GM18519 (cell line): ENCODE results near the gene SAMD11.

Experiments used
- ATAC-seq: cut with Tn5 transposase; IDR thresholded peaks from one replicate; pipeline ENCODE4 v1.9.1; 2021; ENCODE audit warnings: mild to moderate bottlenecking, moderate library complexity; ENCODE audit not compliant: unreplicated experiment, low FRiP score

Gene SAMD11

DNA sequence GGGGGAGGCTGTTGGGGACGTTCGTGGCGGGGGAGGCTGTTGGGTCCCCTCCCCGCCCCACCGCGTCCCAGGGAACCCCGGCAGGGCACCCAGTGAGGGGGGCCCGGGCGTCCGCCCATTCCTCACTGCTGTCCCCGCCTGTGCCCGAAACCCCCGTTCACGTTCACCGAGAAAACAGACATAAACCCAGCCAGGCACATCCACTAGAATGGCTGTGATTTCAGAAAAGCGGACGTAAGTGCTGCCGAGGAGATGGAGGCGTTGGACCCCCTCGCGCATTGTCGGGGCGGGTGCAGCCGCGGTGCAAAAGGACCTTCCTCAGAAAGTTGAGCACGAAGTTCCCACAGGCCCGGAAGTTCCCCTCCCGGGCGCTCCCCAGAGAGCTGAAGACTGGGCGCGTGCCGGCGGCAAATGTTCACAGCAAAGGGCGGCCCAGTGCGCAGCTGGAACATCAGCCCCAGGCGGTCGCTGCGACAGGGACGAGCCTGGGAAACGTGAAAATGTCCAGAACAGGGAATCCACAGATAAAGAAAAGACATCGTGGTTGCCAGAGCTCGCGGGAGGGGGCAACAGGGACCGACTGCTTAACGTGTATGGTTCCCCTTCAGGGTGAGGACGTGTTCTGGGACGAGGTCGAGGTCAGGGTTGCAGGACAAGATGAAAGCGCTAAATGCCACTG is 18.5 kb upstream of the SAMD11 start:
- no peak for ATAC-seq

DNA sequence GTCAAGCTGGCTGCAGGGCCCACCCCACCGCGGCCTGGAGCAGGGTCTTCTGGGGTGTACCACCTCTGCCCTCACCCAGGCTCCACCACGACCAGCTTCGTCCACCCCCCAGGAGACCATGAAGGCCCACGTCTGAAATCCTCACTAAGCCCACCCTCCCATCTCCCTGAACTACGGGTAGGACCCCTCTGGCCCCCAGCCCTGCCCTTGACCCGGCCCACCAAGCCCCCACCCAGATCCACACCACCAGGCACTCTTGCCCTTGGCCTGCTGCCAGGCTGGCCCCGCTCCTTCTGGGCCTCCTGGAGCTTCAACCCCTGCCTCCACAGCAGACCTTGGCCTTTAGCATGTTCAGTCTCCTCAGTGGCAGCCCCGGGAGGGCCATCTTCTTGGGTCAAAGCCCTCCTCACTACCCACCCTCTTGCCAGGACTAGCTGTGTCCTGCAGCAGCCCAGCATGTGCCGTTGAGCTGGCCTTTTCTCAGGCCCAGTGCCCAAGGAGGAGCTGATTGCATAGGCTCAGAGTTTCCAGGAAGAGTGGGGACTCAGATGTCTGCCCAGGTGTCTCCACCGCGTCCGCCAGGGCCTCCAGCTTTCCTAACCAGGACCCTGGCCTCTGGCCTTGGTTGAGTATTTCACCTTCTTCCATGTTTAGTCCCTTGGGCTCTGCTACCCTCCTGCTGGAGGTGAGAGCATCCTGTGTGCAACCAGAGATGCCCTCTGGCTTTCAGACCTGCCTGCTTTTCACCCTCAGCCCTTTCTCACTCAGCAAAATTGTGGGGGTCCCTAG is 17.7 kb upstream of the SAMD11 start:
- no peak for ATAC-seq

DNA sequence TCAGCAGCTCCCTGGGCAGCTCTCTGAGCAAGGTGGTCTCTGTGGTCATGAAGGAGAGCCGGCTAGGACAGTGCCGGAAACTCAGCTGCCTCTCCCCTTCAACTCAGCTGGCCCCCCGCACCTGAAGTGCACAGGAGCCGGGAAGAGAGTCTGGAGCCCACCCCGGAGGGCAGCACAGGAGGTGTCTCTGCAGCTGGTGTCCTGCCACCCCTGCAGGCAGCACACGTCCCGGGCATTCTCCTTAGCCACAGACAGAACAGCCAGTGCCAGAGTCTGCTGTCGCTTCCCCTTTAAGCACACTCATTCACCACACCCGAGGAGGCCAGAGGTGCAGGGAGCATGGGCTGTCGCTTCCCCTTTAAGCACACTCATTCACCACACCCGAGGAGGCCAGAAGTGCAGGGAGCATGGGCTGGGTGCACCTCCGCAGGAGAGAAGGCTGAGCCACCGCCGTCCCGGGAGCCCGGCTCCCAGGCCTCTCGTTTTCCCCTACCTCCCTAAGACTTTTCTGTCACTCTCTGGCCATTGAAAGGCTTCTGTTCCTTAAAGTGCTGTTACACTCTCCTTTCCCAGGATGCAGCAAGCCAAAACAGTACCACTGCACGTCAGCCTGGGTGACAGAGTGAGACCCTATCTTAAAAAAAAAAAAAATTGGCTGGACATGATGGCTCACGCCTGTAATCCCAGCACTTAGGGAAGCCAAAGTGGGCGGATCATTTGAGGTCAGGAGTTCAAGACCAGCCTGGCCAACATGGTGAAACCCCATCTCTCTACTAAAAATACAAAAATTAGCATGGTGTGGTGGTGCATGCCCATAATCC is 16.9 kb upstream of the SAMD11 start:
- ATAC-seq = no peak

DNA sequence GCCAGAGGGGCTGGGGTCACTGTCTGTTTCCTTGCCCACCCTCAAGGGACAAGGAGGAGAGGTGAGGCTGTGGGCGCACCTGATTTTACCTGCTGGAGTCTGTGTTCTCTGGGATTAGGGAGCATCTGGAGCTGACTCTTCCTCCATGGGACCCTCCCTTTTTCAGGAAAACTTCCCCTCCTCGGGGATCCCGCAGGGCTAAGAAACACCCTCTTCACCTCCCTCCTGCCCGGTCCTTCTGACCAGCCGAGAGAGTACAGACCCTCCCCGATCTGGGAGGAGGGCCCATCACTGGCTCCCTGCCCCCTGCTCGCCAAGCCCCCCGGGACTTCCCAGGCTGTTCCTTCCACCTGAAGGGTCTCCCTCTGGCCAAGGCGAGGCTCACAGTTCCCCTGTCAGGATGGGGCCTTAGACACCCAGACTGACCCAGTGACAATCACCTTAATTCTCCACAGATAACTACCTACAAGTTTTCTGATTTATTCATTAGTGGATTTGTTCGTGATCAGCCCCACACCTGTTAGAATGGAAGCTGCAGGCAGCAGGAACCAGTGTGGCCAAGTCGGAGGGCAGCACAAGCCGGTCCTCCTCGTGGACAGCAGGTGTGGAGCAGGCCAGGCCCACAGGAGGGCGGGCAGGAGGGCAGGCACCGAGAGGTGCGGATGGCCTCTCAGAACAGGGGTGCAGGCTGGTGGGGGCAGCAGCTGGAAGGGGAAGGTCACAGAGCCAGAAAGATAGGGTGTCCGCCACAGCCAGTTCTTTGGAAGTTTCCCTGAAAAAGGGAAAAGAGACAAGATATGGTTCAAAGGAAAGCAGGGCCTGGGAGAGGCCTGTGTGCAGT is 15.9 kb upstream of the SAMD11 start:
- ATAC-seq = no peak

DNA sequence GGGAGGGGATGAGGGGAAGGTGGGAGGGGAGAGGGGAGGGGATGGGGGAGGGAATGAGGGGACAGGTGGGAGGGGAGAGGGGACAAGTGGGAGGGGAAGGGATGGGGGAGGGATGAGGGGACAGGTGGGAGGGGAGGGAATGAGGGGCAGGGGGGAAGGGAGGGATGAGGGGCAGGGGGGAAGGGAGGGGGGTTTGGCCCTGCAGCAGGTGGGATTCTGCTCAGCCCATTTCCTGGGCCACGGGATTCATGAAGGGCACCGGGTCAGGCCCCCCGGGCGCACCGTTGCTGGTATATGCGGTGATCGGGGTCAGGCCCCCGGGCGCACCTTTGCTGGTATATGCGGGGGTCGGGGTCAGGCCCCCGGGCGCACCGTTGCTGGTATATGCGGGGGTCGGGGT is 15.1 kb upstream of the SAMD11 start:
- no peak for ATAC-seq

DNA sequence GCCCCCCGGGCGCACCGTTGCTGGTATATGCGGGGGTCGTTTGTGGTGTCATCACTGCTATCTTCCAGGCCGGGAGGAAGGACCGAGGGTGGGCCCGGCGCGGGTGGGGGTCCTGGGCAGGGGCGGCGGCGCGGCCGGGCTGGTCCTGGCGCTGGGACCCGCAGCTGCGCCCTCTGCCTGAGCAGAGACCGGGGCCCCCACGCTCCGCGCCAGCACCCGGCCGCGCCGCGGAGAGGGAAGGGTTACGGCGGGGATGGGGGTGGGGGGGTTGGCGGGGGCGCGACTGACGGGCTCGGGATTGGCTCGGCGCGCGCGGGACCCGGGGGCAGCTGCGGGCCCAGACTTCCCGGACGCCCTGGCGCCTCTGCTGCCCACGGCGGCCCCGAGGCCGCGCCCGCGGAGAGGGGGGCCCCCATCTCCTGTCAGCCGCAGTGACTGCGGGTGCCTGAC is 13.8 kb upstream of the SAMD11 start:
- no peak for ATAC-seq

DNA sequence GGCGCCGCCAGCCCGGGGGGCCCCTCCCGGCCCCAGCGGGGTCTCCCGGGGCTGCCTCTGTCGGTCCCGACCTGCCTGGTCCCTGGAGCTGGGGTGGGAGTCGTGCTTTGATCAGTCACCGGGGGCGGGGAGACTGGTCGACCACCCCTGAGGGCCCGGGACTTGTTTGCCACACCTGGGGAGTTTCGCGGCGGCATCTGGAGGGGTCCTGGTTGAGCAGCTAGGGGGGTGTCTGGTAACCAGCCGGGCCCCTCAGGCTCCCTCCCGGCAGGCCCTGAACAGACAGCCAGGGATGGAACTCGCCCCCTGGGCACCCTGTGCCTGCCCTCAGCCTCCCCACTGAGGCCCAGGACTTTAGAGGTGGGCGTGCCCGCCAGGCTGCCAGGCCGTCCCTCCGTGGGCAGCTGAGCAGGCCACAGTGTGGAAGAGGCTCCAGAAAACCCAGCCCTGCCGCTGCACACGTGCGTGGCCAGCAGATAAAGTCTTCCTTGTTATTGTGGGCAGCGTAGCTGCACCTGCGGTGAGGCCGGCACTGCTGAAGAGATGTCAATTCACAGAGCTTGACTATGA is 13.3 kb upstream of the SAMD11 start:
- no peak for ATAC-seq

DNA sequence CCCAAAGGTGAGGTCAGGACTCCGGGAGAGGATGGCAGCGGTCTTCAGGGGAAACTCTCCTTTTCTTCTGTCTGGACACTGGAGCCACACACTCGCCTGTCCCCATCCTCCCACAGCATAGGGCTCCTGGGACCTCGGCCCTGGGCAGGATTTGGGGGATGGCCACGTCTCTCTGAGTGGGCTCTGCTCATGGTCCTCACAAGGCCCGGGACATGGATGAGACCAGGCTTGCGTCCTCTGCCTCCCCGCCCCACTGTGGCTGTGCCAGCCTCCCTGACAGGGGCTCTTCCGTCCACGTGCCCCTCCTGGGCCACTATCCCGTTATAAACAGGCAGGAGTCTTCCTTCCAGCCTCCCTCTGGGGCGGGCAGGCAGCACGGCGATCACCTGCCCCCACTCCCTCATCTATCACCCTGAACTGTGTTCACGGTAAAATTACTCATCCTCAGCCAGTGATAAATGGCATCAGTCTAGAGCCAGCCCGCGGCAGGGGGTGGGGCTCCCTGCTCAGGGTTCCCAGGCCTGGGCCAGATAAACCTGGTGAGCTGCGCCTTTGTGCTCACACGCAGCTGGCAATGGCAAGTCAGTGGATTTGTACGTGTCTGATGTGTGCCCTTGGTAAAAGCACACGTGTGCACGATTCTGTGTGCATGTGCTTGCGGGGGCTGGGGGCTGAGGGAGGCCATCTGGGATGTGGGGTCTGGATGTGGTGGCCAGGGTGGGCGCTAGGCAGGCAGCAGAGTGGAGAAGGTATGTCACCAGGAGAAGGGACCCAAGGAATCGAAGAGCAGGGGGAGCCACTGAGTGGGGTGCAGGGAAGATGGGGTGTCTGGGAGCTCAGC is 12.6 kb upstream of the SAMD11 start:
- ATAC-seq = no peak

DNA sequence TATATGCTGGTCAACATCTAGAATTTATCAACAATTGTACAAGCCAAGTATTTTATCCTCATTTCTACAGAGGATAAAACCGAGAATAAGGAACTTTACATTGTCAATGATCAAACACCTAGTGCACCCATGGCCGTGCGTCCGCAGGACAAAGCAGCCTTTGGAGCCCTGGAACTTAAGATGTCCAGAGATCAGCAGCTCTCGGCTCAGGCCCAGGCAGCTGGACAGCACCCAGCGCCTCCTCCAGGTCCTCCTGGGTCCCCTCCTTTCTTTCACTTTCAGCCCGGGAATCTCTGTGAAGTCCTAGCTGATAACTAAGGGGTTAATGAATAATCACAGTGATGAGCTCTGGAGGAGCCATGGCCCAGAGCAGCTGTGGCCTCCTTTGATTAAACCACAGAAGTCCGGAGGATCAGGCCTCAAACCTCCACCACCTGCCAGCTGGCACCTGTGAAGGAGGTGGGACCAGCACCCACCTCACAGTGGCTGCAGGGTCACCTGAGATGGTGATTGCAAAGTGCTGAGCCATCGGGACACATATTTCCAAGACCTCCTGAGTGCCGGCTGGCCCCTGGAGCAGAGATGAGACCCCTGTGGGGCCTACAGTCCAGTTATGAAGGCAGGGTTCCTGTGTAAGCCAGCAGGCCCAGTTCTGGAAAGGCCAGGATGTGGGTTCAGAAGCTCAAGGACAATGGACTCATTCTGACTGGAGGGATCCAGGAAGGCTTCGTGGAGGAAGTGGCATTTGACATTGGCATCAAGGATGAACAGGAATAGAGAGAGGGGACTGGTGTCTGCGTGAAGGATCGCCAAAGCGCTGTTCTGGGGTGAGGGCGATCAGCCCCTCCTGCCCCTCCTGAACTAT is 11.6 kb upstream of the SAMD11 start:
- no peak for ATAC-seq

DNA sequence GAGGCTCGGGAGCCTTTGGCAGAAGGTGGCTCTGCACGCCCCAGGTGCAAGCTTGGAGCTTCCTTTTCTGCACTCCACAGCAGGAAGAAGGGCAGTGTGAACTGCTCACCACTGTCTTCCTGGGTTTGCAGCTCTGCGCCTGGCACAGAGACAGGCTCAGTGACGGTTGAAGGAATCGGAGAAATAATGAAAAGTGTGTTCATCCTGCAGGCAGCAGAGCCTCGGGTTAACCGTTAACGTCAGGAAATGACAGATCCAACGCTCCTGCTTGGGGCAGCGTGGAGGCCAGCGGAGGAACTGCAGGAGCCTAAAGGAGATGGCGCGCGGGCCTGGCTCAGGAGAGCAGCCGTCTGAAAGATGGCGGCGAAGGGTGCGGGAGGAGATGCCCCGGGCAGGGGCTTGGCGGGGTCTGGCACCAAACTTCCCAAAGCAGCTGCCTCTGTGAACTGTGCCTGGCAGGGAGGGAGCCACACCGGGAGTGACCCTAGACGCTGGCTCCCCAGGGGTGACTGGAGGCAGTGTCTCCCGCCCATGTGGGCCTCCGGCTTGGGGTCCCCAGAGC is 10.9 kb upstream of the SAMD11 start:
- ATAC-seq = no peak

DNA sequence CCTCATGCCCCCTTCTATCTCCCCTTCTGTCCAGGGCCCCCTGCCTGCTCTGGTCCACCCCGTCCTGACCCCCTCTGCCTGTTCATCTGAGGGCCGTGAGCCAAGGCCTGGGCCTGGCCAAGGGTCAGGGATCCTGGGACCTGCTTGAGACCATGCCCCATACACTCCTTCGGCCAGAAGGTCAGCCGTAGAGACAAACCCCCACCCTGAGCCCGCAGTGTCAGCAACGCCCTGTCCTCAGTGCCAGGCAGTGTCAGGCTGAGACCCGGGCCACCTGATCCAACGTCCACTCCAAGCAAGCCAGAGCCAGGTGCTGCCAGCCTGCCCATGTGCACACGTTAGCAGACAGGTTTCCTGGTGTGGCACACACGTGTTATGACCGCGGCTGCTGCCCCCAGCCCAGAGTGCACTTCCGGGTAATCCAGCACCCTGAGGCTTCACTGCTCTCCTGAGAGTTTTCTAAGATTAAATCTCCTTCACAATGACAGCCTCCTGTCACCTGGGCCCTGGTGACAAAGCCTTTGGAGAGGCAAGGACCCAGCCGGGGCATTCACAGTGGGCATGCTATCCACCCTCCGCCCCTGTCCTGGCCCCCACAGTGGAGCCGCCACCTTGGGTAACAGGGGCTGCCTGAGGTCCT is 10.1 kb upstream of the SAMD11 start:
- no peak for ATAC-seq

DNA sequence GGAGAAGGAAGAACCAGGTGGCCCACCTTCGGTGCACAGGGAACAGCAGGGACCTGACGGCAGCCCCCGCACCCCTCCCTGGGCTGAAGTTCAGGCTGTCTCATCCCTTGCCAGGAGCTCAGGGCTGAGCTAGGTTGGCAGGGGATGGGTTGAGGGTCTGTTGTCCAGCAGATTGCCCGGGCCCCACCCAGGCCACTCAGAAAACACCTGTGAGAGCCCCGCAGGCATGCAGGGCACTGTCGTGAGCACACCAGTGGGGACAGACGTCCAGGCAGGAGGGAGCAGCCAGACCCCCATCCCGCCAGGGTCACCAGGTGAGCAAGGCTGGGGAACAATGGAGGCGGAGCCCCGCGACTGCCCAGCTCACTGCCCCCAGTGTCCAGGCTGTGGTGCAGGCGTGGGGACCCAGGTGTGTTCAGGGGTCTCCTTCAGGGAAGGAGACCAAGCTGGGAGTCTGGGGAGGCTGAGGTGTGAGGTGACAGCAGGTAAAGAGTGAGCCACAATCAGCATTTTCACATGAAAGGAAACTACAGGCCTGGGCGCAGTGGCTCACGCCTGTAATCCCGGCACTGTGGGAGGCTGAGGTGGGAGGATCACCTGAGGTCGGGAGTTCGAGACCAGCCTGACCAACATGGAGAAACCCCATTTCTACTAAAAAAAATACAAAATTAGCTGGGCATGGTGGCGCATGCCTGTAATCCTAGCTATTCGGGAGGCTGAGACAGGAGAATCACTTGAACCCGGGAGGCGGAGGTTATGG is 9.4 kb upstream of the SAMD11 start:
- ATAC-seq = no peak

DNA sequence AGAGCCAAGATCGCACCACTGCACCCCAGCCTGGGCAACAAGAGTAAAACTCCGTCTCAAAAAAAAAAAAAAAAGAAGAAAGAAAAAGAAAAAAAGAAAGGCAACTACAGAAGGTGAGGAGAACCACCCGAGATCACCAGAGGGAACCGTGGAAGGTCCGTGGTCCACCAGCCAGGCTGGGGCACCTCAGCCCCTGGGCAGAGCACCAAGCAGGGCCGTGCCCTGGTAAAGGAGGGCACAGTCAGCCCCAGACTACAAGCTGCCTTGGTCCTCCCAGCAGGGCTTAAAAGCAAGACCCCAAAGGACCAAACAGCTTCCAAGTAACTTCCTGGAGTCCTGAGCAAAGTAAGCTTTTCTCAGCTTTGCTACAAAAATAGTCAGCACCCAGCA is 8.8 kb upstream of the SAMD11 start:
- no peak for ATAC-seq

DNA sequence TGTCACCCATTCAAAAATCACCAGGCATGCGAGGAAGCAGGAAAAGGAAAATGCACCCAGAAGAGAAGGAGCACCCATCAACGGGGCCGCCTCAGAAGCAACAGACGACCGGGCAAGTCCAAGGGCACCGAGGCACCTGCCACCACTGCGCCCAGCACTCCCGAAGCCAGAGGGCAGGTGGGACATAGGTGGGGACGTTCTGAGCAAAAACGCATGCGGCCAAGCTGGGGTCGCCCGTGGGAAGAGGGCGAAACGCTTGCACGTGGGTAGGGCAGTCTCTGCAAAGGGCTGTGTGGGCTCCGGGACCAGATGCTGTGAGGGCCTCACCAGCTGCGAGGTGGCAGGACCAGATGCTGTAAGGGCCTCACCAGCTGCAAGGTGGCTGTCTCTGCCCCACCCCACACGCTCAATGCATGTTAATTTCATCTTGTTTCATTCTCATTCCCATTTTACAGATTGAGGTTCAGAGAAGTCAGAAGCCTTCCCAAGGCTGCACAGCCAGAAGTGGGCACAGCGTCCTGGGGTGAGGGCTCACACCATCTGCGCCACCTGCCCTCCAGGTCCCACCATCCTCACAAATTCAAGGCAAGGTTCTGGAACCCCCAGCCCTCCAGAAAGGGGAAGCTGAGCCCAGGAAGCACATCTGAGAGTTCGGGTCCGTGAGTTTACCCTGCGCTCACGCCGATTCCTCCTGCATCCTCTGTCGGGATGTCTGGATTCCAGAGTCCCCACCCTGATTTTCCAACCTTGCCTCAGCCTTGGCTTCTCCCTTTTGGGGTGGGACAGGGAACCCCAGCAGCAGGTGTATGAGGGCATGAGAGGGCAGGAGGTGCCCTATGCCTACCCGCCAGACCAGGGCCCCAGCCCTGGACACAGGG is 8.2 kb upstream of the SAMD11 start:
- ATAC-seq = no peak

DNA sequence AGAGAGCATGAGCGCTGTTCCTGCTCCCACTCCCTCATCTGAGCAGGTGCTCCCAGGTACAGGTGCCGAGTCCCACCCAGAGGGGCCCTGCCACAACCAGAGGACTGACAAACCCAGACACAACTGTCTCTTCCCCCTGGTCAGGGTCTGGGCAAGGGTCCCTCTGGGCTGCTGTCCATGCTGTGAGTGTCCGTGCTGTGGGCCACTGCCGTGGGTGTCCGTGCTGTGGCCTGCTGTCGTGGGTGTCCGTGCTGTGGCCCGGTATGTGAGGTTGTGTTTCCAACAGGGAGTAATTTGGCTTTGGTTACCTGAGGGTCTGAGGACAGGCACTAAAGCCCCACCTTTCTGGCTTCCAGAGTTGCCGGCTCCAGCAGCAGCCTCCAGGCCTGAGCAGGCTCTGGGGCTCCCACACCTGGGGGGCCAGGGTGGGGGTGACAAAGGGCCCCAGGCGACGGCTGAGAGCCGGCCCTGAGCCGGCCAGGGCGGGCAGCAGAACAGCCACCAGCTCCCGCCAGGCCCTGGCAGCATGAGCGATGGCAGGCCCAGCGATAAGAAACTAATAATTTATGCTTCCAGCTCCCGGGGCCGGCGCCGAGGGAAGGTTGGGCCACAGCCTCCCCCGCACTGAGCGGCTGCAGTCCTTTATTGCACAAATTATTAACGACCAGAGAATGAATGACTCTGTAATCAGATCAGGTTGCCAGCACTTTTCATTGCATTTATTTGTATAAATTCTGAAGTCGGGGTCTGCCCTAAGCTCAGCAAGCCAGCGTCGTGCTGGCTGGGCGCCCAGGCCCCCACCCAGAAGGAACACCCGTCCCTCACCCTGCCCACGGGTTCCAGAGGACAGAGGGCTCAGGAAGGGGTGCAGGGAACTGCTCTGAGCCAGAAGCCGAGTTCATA is 7.3 kb upstream of the SAMD11 start:
- no peak for ATAC-seq
